Measurements from ENCODE around the gene SIL1. TPM values are rescaled to one million over a fixed set of nuclear protein-coding genes. Genes with fewer than 3 reads are reported as not detected.
"Not testable (repeated sequence)": the region's sequence is repeated elsewhere in the genome, so short reads cannot be mapped to it uniquely, and the experiment has no call there.

SIL1 gene
- total RNA-seq, 1 experiment from 2014 or later: 46.5 TPM

DNA sequence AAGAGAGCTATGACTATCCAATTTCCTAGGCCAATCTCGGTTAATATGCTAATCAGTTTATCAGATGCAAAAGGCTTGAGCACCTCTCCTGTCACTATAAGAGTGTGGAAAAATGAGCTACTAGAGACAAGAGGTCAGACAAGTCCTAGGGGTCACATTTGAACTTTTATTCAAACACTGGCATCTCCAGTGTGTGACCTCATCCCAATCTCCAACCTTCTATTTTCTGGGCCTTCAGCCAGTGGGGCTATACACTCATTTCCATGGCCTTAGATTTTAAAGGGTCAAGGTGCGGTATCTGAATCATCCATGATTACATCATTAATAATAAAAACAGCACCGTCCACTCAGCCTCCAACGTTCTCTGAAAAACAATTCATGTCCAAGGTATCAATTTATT is 183.4 kb downstream of the SIL1 start:
- H3K4me3 ChIP-seq: no peak overlapping the region
- H3K79me2 ChIP-seq (ENCODE audit: low read depth): no peaks in the 10 kb centered on the region
- BruUV-seq (replicated peaks): no TSS peak
- H3K4me2 ChIP-seq: peak overlapping the region; percentile 39; the same call in 1 of the 2 replicates
- ChIA-PET POLR2A (ENCODE audit: unreplicated experiment) (interaction anchor here (0.5 kb wide), 1 partner anchor 13 kb away, joined by 4 read pairs; no protein-coding TSS in a partner anchor), CTCF (no interaction called here)
- H3K9me3 ChIP-seq (ENCODE audit: insufficient read depth, low read depth): no peaks in the 10 kb centered on the region
- H3K9me2 ChIP-seq (ENCODE audit: insufficient read depth): no peaks in the 10 kb centered on the region
- no peaks in the 10 kb centered on the region for H3K36me3 ChIP-seq (ENCODE audit: low read depth)
- H3K27ac ChIP-seq: peak overlapping the region; percentile 46; the same call in 1 of the 2 replicates
- no peak overlapping the region for H2AFZ ChIP-seq
- peaks cover 20% of the 10 kb centered on the region for H3K4me1 ChIP-seq (replicated peaks; ENCODE audit: insufficient read depth)
- no peak for TF ChIP-seq CTCF (conservative IDR thresholded peaks at IDR 0.05)
- no peaks in the 10 kb centered on the region for H3K27me3 ChIP-seq (ENCODE audit: insufficient read depth, low read depth)
- peak; percentile 26 to 82 for DNase-seq
- intact Hi-C loops (cut with micrococcal nuclease; ENCODE audit: unreplicated experiment): no loop called here
- peaks cover 8% of the 10 kb centered on the region; the same call in 1 of the 2 replicates for H3F3A ChIP-seq (ENCODE audit: insufficient read depth, low read depth)
- no peaks in the 10 kb centered on the region for H4K20me1 ChIP-seq (ENCODE audit: insufficient read depth)

DNA sequence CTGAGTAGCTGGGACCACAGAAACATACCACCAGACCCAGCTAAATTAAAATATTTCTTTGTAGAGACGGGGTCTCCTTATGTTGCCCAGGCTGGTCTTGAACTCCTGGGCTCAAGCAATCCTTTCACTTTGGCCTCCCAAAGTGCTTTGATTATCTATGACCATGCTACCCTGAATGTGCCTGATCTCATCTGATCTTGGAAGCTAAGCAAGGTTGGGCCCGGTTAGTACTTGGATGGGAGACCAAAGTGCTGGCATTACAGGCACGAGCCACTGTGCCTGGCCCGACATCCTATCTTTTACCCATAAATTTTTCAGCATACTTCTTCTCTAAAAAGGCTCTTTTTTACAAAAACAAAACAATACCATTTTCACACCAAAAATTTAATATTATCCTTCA is 186.0 kb downstream of the SIL1 start:
- no peaks in the 10 kb centered on the region for H3K36me3 ChIP-seq (ENCODE audit: low read depth)
- CTCF ChIA-PET: no interaction called here
- BruUV-seq (replicated peaks): no TSS peak

GRCh38 chr5:139011156-139011555 is 187.0 kb downstream of the SIL1 start:
- TSS peak; percentile 31 for BruUV-seq (replicated peaks)
- H2AFZ ChIP-seq; H3K27me3 ChIP-seq (ENCODE audit: insufficient read depth, low read depth); H3K9me2 ChIP-seq (ENCODE audit: insufficient read depth); H3K27ac ChIP-seq; CTCF ChIA-PET; H4K20me1 ChIP-seq (ENCODE audit: insufficient read depth); H3K79me2 ChIP-seq (ENCODE audit: low read depth); H3F3A ChIP-seq (ENCODE audit: insufficient read depth, low read depth); intact Hi-C loops (cut with micrococcal nuclease; ENCODE audit: unreplicated experiment); H3K9me3 ChIP-seq (ENCODE audit: insufficient read depth, low read depth); H3K36me3 ChIP-seq (ENCODE audit: low read depth): not testable (repeated sequence)
- Histone ChIP-seq H3K4me2 (peak overlapping the region; percentile 50; the same call in 1 of the 2 replicates), H3K4me3 (peak overlapping the region; percentile 36; the same call in 1 of the 2 replicates), H3K4me1 (replicated peaks; ENCODE audit: insufficient read depth) (peaks cover 20% of the 10 kb centered on the region)
- peak in 1 of 2 experiments; percentile 15 for DNase-seq
- POLR2A ChIA-PET (ENCODE audit: unreplicated experiment): interaction anchor here (0.8 kb wide), 1 partner anchor 252 kb away, joined by 4 read pairs; no protein-coding TSS in a partner anchor

More for the DNA sequence above, 186.0 kb downstream of the SIL1 start:
- Histone ChIP-seq H3F3A (ENCODE audit: insufficient read depth, low read depth) (peaks cover 8% of the 10 kb centered on the region; the same call in 1 of the 2 replicates), H4K20me1 (ENCODE audit: insufficient read depth) (no peaks in the 10 kb centered on the region), H3K27me3 (ENCODE audit: insufficient read depth, low read depth) (no peaks in the 10 kb centered on the region), H3K9me3 (ENCODE audit: insufficient read depth, low read depth) (no peaks in the 10 kb centered on the region), H3K79me2 (ENCODE audit: low read depth) (no peaks in the 10 kb centered on the region), H3K4me3 (no peak overlapping the region), H3K4me2 (no peak overlapping the region), H2AFZ (no peak overlapping the region), H3K4me1 (replicated peaks; ENCODE audit: insufficient read depth) (peaks cover 20% of the 10 kb centered on the region), H3K27ac (no peak overlapping the region), H3K9me2 (ENCODE audit: insufficient read depth) (no peaks in the 10 kb centered on the region)
- no peak for DNase-seq
- POLR2A ChIA-PET (ENCODE audit: unreplicated experiment): interaction anchor here (0.7 kb wide), 1 partner anchor 11 kb away, joined by 10 read pairs; no protein-coding TSS in a partner anchor
- intact Hi-C loops (cut with micrococcal nuclease; ENCODE audit: unreplicated experiment): no loop called here
- no peak for TF ChIP-seq EZH2 (IDR thresholded peaks at IDR 0.05; ENCODE audit: low read depth)
- TF ChIP-seq CTCF (conservative IDR thresholded peaks at IDR 0.05): no peak
